ENCODE data around the gene CDC25B. TPM values are rescaled to one million over a fixed set of nuclear protein-coding genes. Genes with fewer than 3 reads are reported as not detected.

The CDC25B gene
- total RNA-seq, 3 donors from 2014 or later, result 18.1 to 25.0 (median 22.0) TPM

DNA sequence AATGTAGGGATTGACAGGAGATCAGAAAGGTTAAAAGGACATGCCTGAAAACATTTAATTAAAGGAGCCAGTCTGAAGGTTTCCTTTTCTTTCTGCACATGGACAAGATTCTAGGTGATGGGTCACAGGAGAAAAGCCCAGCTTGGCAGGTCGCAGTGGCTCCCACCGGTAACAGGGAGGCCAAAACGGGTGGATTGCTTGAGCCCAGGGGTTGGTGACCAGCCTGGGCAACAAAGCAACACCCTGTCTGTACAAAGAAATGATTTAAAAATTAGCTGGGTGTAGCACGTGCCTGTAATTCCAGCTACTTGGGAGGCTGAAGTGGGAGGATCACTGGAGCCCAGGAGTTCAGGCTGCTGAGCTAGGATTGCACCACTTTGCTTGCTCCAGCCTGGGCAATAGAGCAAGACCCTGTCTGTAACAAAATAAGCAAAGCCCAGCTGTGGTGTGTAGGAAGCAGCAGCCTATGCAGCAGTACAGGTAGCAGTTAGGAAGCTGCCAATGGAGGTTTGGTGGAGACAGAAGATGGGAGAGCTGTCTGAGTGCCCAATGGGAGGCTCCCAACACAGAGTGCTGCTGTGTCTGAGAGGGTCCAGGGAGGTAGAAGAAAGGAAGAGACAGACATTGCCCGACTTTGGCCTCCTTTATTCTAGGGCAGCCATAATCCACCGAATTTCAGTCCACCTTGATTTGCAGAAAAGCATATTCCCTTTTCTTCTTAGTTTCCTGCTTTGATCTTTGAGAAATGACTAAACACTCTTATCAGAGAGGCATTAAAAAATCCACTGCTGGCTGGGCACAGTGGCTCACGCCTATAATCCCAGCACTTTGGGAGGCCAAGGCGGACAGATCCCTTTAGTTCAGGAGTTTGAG, 17.1 kb downstream of the CDC25B start:
- H3K4me1 ChIP-seq, result peaks cover 4 to 8% of the 10 kb centered on the region in 2 donors

GRCh38 chr20:3813848-3814581, 17.9 kb downstream of the CDC25B start:
- Histone ChIP-seq H3K27ac (peak overlapping the region; percentile 88 to 94), H3K36me3 (no peaks in the 10 kb centered on the region), H3K4me3 (no peak overlapping the region), H3K9me3 (no peaks in the 10 kb centered on the region), H3K4me1 (peaks cover 4 to 8% of the 10 kb centered on the region in 2 donors), H3K27me3 (no peaks in the 10 kb centered on the region)
- TF ChIP-seq, protein P1, sequence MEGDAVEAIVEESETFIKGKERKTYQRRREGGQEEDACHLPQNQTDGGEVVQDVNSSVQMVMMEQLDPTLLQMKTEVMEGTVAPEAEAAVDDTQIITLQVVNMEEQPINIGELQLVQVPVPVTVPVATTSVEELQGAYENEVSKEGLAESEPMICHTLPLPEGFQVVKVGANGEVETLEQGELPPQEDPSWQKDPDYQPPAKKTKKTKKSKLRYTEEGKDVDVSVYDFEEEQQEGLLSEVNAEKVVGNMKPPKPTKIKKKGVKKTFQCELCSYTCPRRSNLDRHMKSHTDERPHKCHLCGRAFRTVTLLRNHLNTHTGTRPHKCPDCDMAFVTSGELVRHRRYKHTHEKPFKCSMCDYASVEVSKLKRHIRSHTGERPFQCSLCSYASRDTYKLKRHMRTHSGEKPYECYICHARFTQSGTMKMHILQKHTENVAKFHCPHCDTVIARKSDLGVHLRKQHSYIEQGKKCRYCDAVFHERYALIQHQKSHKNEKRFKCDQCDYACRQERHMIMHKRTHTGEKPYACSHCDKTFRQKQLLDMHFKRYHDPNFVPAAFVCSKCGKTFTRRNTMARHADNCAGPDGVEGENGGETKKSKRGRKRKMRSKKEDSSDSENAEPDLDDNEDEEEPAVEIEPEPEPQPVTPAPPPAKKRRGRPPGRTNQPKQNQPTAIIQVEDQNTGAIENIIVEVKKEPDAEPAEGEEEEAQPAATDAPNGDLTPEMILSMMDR (IDR thresholded peaks at IDR 0.05), result no peak
- TF ChIP-seq POLR2AphosphoS5 (IDR thresholded peaks at IDR 0.05) (no peak), POLR2A (IDR thresholded peaks at IDR 0.05) (no peak)
- intact Hi-C loops (cut with DNase I; ENCODE audit: low total_unique reads), result loop anchor here (10.0 kb wide), 1 partner anchor 121 kb away; no protein-coding TSS in a partner anchor
- DNase-seq (ENCODE audit: low spot score in 2 of 2), result no peak

More for the DNA sequence above, 17.1 kb downstream of the CDC25B start:
- Histone ChIP-seq H3K27me3 (no peaks in the 10 kb centered on the region), H3K27ac (peak overlapping the region; percentile 88 to 94), H3K4me3 (no peak overlapping the region), H3K9me3 (no peaks in the 10 kb centered on the region), H3K36me3 (no peaks in the 10 kb centered on the region)
- intact Hi-C loops (cut with DNase I; ENCODE audit: low total_unique reads), result loop anchor here (10.0 kb wide), 1 partner anchor 122 kb away; no protein-coding TSS in a partner anchor
- TF ChIP-seq POLR2AphosphoS5 (IDR thresholded peaks at IDR 0.05), result no peak
- no peak for TF ChIP-seq POLR2A (IDR thresholded peaks at IDR 0.05)
- TF ChIP-seq, protein P1 (IDR thresholded peaks at IDR 0.05), result no peak
- no peak for DNase-seq (ENCODE audit: low spot score in 2 of 2)

DNA sequence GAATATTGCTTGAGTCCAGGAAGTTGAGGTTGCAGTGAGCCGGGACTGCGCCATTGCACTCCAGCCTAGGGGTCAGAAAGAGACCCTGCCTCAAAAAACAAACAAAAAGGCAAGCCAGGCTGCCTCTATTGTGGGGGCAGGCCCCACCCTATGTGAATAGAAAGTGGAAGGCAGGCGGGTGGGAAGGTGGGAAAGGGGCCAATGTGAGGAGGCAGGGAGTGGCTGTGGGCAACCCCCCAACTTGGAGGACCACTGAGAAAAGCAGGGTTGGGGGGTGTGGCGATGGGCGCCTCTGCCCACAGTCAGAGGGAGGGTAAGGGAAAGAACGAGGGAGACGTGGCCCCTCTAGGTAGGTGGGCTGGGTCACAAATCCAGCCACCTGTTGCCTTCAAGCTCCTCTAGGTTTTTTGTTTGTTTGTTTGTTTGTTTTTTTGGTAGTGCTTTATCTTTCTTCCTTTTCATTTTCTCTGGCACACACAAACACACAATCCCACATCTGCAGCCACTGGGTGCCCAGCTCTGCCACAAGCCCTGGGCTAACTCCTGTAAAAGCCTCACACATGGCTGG, 18.9 kb downstream of the CDC25B start:
- TF ChIP-seq, protein P1 (IDR thresholded peaks at IDR 0.05), result no peak
- TF ChIP-seq POLR2A (IDR thresholded peaks at IDR 0.05) (no peak), POLR2AphosphoS5 (IDR thresholded peaks at IDR 0.05) (no peak)
- no peaks in the 10 kb centered on the region for H3K36me3 ChIP-seq
- no peaks in the 10 kb centered on the region for H3K9me3 ChIP-seq
- no peak overlapping the region for H3K4me3 ChIP-seq
- no peaks in the 10 kb centered on the region for H3K27me3 ChIP-seq
- H3K27ac ChIP-seq, result no peak overlapping the region
- intact Hi-C loops (cut with DNase I; ENCODE audit: low total_unique reads), result loop anchor here (10.0 kb wide), 1 partner anchor 120 kb away; no protein-coding TSS in a partner anchor
- DNase-seq (ENCODE audit: low spot score in 2 of 2), result no peak
- H3K4me1 ChIP-seq, result peaks cover 4 to 8% of the 10 kb centered on the region in 2 donors

- intact Hi-C loops (cut with DNase I; ENCODE audit: low total_unique reads), result loop anchor here (10.0 kb wide), 1 partner anchor 119 kb away; no protein-coding TSS in a partner anchor
- TF ChIP-seq, protein P1 (IDR thresholded peaks at IDR 0.05), result no peak
- TF ChIP-seq POLR2A (IDR thresholded peaks at IDR 0.05), result no peak
- no peak for TF ChIP-seq POLR2AphosphoS5 (IDR thresholded peaks at IDR 0.05)
- Histone ChIP-seq H3K4me3 (no peak overlapping the region), H3K36me3 (no peaks in the 10 kb centered on the region), H3K27me3 (no peaks in the 10 kb centered on the region), H3K9me3 (no peaks in the 10 kb centered on the region), H3K4me1 (peaks cover 0 to 6% of the 10 kb centered on the region in 2 donors), H3K27ac (no peak overlapping the region)
- no peak for DNase-seq (ENCODE audit: low spot score in 2 of 2)
These were observed 19.7 kb downstream of the CDC25B start for GRCh38 chr20:3815703-3816315.

All from breast epithelium (tissue), 4 donors.